DOHH2 (cell line): ENCODE results near the gene TRH.

Source experiments
- EZH2phosphoT487 ChIP-seq: fragments of 200-600 bp; sonication (generic); IDR thresholded peaks from 2 replicates; pipeline ENCODE4 v1.6.1; 2017; ENCODE audit warnings: borderline replicate concordance, mild to moderate bottlenecking, antibody characterized with exemption, low read length, moderate library complexity, mixed read lengths
- TF ChIP-seq, protein P1 (sequence below): fragments of 200-600 bp; sonication (generic); IDR thresholded peaks from one replicate; pipeline ENCODE4 v1.5.1; 2014; ENCODE audit warnings: antibody characterized with exemption, mild to moderate bottlenecking, low read depth, low read length; ENCODE audit not compliant: poor library complexity, severe bottlenecking

DNA sequence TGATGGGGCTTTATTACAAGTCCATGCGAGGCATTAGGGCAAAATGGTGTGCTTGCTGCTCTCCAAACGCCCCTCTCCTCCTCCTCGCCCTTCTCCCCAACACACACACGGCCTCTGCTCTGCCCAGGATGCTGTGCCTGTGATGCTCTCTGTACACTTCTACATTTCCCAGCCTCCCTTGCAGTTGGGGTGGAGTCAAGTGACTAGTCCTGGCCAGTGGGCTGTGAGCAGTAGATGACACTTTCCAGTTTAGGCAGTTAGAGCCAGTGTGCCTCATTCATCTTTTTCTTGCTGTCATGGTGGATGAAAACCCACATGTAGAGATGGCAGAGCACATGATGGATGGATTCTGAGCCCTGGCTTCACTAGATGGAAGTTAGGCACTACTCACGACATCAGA is 5.4 kb downstream of the TRH start:
- TF ChIP-seq, protein P1, sequence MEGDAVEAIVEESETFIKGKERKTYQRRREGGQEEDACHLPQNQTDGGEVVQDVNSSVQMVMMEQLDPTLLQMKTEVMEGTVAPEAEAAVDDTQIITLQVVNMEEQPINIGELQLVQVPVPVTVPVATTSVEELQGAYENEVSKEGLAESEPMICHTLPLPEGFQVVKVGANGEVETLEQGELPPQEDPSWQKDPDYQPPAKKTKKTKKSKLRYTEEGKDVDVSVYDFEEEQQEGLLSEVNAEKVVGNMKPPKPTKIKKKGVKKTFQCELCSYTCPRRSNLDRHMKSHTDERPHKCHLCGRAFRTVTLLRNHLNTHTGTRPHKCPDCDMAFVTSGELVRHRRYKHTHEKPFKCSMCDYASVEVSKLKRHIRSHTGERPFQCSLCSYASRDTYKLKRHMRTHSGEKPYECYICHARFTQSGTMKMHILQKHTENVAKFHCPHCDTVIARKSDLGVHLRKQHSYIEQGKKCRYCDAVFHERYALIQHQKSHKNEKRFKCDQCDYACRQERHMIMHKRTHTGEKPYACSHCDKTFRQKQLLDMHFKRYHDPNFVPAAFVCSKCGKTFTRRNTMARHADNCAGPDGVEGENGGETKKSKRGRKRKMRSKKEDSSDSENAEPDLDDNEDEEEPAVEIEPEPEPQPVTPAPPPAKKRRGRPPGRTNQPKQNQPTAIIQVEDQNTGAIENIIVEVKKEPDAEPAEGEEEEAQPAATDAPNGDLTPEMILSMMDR = no peak
- no peak for TF ChIP-seq EZH2phosphoT487
